DND-41 (cell line): ENCODE results near the gene TTLL8.

Source experiments
- ATAC-seq: fragments of 200-7000 bp; cut with Tn5 transposase; 3 replicates; pipeline ENCODE4 v1.9.1; 2021; ENCODE audit warnings: low read depth; ENCODE audit not compliant: insufficient read depth
- DNase-seq: peaks from one replicate; pipeline ENCODE4 v3.0.0-alpha.2; 2020
- H2AFZ ChIP-seq: 2 replicates; pipeline ENCODE4 v1.6.0; 2012; ENCODE audit warnings: low read depth, low read length
- H3K27ac ChIP-seq: 2 replicates; pipeline ENCODE4 v1.5.1; 2012; ENCODE audit warnings: low read length, inconsistent platforms
- H3K27me3 ChIP-seq: fragments of 200-600 bp; sonication (generic); 2 replicates; pipeline ENCODE4 v1.6.0; 2012; ENCODE audit warnings: low read length, mild to moderate bottlenecking, inconsistent platforms; ENCODE audit not compliant: insufficient read depth, poor library complexity
- H3K36me3 ChIP-seq: 2 replicates; pipeline ENCODE4 v1.5.1; 2012; ENCODE audit warnings: low read length, inconsistent platforms; ENCODE audit not compliant: insufficient read depth
- H3K4me1 ChIP-seq: 2 replicates; pipeline ENCODE4 v1.5.1; 2012; ENCODE audit warnings: mild to moderate bottlenecking, low read length; ENCODE audit not compliant: insufficient read depth
- H3K4me2 ChIP-seq: 2 replicates; pipeline ENCODE4 v1.6.0; 2012; ENCODE audit warnings: mild to moderate bottlenecking, moderate library complexity, low read length, inconsistent platforms; ENCODE audit not compliant: insufficient read depth
- H3K4me3 ChIP-seq, 2 experiments: fragments of 200-600 bp in 1 of 2; shearing (Covaris generic) in 1 of 2; 2 replicates each; pipeline ENCODE4 v1.5.1; 2012 to 2016; ENCODE audit warnings: inconsistent platforms in 2 of 2, low read length in 2 of 2, mild to moderate bottlenecking in 2 of 2, low read depth in 1 of 2, moderate library complexity in 1 of 2
- H3K79me2 ChIP-seq: 2 replicates; pipeline ENCODE4 v1.6.0; 2012; ENCODE audit warnings: low read length, inconsistent platforms; ENCODE audit not compliant: insufficient read depth
- H3K9ac ChIP-seq: 2 replicates; pipeline ENCODE4 v1.6.0; 2012; ENCODE audit warnings: low read depth, mild to moderate bottlenecking, inconsistent platforms, low read length, moderate library complexity
- H3K9me3 ChIP-seq: 2 replicates; pipeline ENCODE4 v1.5.1; 2012; ENCODE audit warnings: low read length, moderate library complexity, mild to moderate bottlenecking, inconsistent platforms; ENCODE audit not compliant: insufficient read depth, severe bottlenecking
- H4K20me1 ChIP-seq: 2 replicates; pipeline ENCODE4 v1.6.0; 2012; ENCODE audit warnings: low read length; ENCODE audit not compliant: insufficient read depth
- CTCF ChIP-seq: IDR thresholded peaks from 2 replicates; pipeline ENCODE4 v1.5.1; 2012; ENCODE audit warnings: borderline replicate concordance, low read length, moderate library complexity, mild to moderate bottlenecking; ENCODE audit not compliant: poor library complexity, severe bottlenecking; ENCODE audit errors: extremely low read depth
- EZH2 ChIP-seq: IDR thresholded peaks from 3 replicates; pipeline ENCODE4 v1.6.1; 2012; ENCODE audit warnings: borderline replicate concordance, low read depth, mild to moderate bottlenecking, moderate library complexity, low read length, inconsistent platforms; ENCODE audit not compliant: severe bottlenecking

TTLL8 gene

GRCh38 chr22:50001388-50002231 lies 56.5 kb downstream of the TTLL8 start:
- Histone ChIP-seq H3K4me2 (no peak overlapping the region), H3K36me3 (no peaks in the 10 kb centered on the region), H4K20me1 (0 out of 2 replicates have a peak, but pooled peaks cover 2% of the 10 kb centered on the region), H2AFZ (no peak overlapping the region), H3K27me3 (no peaks in the 10 kb centered on the region), H3K4me1 (no peaks in the 10 kb centered on the region), H3K9ac (no peak overlapping the region), H3K4me3 (no peak overlapping the region), H3K27ac (no peak overlapping the region), H3K79me2 (no peaks in the 10 kb centered on the region), H3K9me3 (no peaks in the 10 kb centered on the region)
- ATAC-seq = no peak
- TF ChIP-seq CTCF (peak; percentile 6), EZH2 (no peak)
- no peak for DNase-seq

- H3K9me3 ChIP-seq = no peaks in the 10 kb centered on the region
- no peaks in the 10 kb centered on the region for H3K36me3 ChIP-seq
- no peak overlapping the region for H3K27ac ChIP-seq
- no peak overlapping the region for H3K4me2 ChIP-seq
- no peaks in the 10 kb centered on the region for H3K27me3 ChIP-seq
- no peak overlapping the region for H3K4me3 ChIP-seq
- TF ChIP-seq CTCF = no peak
- no peak for TF ChIP-seq EZH2
- H4K20me1 ChIP-seq = 0 out of 2 replicates have a peak, but pooled peaks cover 2% of the 10 kb centered on the region
- DNase-seq (no peak), ATAC-seq (no peak)
- no peaks in the 10 kb centered on the region for H3K4me1 ChIP-seq
- H3K79me2 ChIP-seq = no peaks in the 10 kb centered on the region
- H3K9ac ChIP-seq = no peak overlapping the region
- H2AFZ ChIP-seq = no peak overlapping the region
Measured at GRCh38 chr22:50000587-50001387, 57.3 kb downstream of the TTLL8 start.

- Histone ChIP-seq H3K4me3 (no peak overlapping the region), H3K36me3 (no peaks in the 10 kb centered on the region), H3K4me1 (no peaks in the 10 kb centered on the region), H4K20me1 (0 out of 2 replicates have a peak, but pooled peaks cover 2% of the 10 kb centered on the region), H3K27ac (no peak overlapping the region), H3K9ac (no peak overlapping the region), H3K79me2 (no peaks in the 10 kb centered on the region), H2AFZ (no peak overlapping the region), H3K27me3 (no peaks in the 10 kb centered on the region), H3K9me3 (no peaks in the 10 kb centered on the region), H3K4me2 (no peak overlapping the region)
- ATAC-seq = no peak
- no peak for DNase-seq
- TF ChIP-seq CTCF (no peak), EZH2 (no peak)
Measured at GRCh38 chr22:49999946-50000586, 58.0 kb downstream of the TTLL8 start.
